ENCODE results near the gene RAP1GAP.

Gene RAP1GAP

GRCh38 chr1:21700094-21700493, 30.9 kb upstream of the RAP1GAP start:
- H3K9me3 ChIP-seq (ENCODE audit: insufficient read depth, low read depth, low read length), result no peaks in the 10 kb centered on the region
- H3K4me1 ChIP-seq (ENCODE audit: insufficient read depth, low read length), result peaks cover 3% of the 10 kb centered on the region; the same call in 1 of the 2 replicates
- H3K36me3 ChIP-seq (ENCODE audit: insufficient read depth, low read length), result peaks cover 75% of the 10 kb centered on the region
- no peak overlapping the region for H3K9ac ChIP-seq (ENCODE audit: low read depth, low read length)
- no peaks in the 10 kb centered on the region for H3K27me3 ChIP-seq (ENCODE audit: insufficient read depth, low read length)
- no peak overlapping the region for H3K4me3 ChIP-seq (ENCODE audit: low read length)
- WGBS, result 95% methylated on average over 4 of the region's 4 CpGs
- H3K27ac ChIP-seq (ENCODE audit: low read depth, low read length), result no peak overlapping the region

GRCh38 chr1:21696931-21697330, 27.8 kb upstream of the RAP1GAP start:
- no peak overlapping the region for H3K4me3 ChIP-seq (ENCODE audit: low read length)
- WGBS, result 94% methylated on average over 6 of the region's 6 CpGs
- H3K4me1 ChIP-seq (ENCODE audit: insufficient read depth, low read length), result no peaks in the 10 kb centered on the region
- H3K27ac ChIP-seq (ENCODE audit: low read depth, low read length), result no peak overlapping the region
- H3K9me3 ChIP-seq (ENCODE audit: insufficient read depth, low read depth, low read length), result no peaks in the 10 kb centered on the region
- no peak overlapping the region for H3K9ac ChIP-seq (ENCODE audit: low read depth, low read length)
- no peaks in the 10 kb centered on the region for H3K27me3 ChIP-seq (ENCODE audit: insufficient read depth, low read length)
- peaks cover 71% of the 10 kb centered on the region for H3K36me3 ChIP-seq (ENCODE audit: insufficient read depth, low read length)

- Histone ChIP-seq H3K36me3 (ENCODE audit: insufficient read depth, low read length) (peaks cover 72% of the 10 kb centered on the region), H3K27ac (ENCODE audit: low read depth, low read length) (no peak overlapping the region), H3K27me3 (ENCODE audit: insufficient read depth, low read length) (no peaks in the 10 kb centered on the region), H3K4me3 (ENCODE audit: low read length) (no peak overlapping the region), H3K4me1 (ENCODE audit: insufficient read depth, low read length) (no peaks in the 10 kb centered on the region), H3K9me3 (ENCODE audit: insufficient read depth, low read depth, low read length) (no peaks in the 10 kb centered on the region), H3K9ac (ENCODE audit: low read depth, low read length) (no peak overlapping the region)
Measured at GRCh38 chr1:21693732-21694131, 24.6 kb upstream of the RAP1GAP start.

GRCh38 chr1:21691739-21692138, 22.6 kb upstream of the RAP1GAP start:
- Histone ChIP-seq H3K4me1 (ENCODE audit: insufficient read depth, low read length) (no peaks in the 10 kb centered on the region), H3K36me3 (ENCODE audit: insufficient read depth, low read length) (peaks cover 75% of the 10 kb centered on the region), H3K9me3 (ENCODE audit: insufficient read depth, low read depth, low read length) (no peaks in the 10 kb centered on the region), H3K27ac (ENCODE audit: low read depth, low read length) (no peak overlapping the region), H3K27me3 (ENCODE audit: insufficient read depth, low read length) (no peaks in the 10 kb centered on the region), H3K4me3 (ENCODE audit: low read length) (no peak overlapping the region), H3K9ac (ENCODE audit: low read depth, low read length) (no peak overlapping the region)
- 97% methylated on average over 3 of the region's 3 CpGs for WGBS

GRCh38 chr1:21689661-21690372, 20.7 kb upstream of the RAP1GAP start:
- Histone ChIP-seq H3K9me3 (ENCODE audit: insufficient read depth, low read depth, low read length) (no peaks in the 10 kb centered on the region), H3K4me1 (ENCODE audit: insufficient read depth, low read length) (no peaks in the 10 kb centered on the region), H3K36me3 (ENCODE audit: insufficient read depth, low read length) (peaks cover 82% of the 10 kb centered on the region), H3K27me3 (ENCODE audit: insufficient read depth, low read length) (no peaks in the 10 kb centered on the region), H3K27ac (ENCODE audit: low read depth, low read length) (no peak overlapping the region), H3K9ac (ENCODE audit: low read depth, low read length) (no peak overlapping the region), H3K4me3 (ENCODE audit: low read length) (no peak overlapping the region)
- 98% methylated on average over 2 of the region's 6 CpGs for WGBS

- no peaks in the 10 kb centered on the region for H3K27me3 ChIP-seq (ENCODE audit: insufficient read depth, low read length)
- no peak overlapping the region for H3K9ac ChIP-seq (ENCODE audit: low read depth, low read length)
- no peaks in the 10 kb centered on the region for H3K9me3 ChIP-seq (ENCODE audit: insufficient read depth, low read depth, low read length)
- H3K27ac ChIP-seq (ENCODE audit: low read depth, low read length), result no peak overlapping the region
- H3K4me3 ChIP-seq (ENCODE audit: low read length), result no peak overlapping the region
- no peaks in the 10 kb centered on the region for H3K4me1 ChIP-seq (ENCODE audit: insufficient read depth, low read length)
- WGBS, result 91% methylated on average over 2 of the region's 2 CpGs
- peaks cover 74% of the 10 kb centered on the region for H3K36me3 ChIP-seq (ENCODE audit: insufficient read depth, low read length)
Measured at GRCh38 chr1:21687081-21687529, 17.9 kb upstream of the RAP1GAP start.

GRCh38 chr1:21685946-21686678, 17.0 kb upstream of the RAP1GAP start:
- no peak overlapping the region for H3K4me3 ChIP-seq (ENCODE audit: low read length)
- 91% methylated on average over 4 of the region's 4 CpGs for whole genome bisulfite sequencing
- peaks cover 75% of the 10 kb centered on the region for H3K36me3 ChIP-seq (ENCODE audit: insufficient read depth, low read length)

GRCh38 chr1:21681426-21681825, 12.3 kb upstream of the RAP1GAP start:
- 94% methylated on average over 9 of the region's 9 CpGs for WGBS
- H3K9ac ChIP-seq (ENCODE audit: low read depth, low read length), result no peak overlapping the region
- H3K36me3 ChIP-seq (ENCODE audit: insufficient read depth, low read length), result peaks cover 76% of the 10 kb centered on the region
- H3K4me1 ChIP-seq (ENCODE audit: insufficient read depth, low read length), result no peaks in the 10 kb centered on the region
- H3K9me3 ChIP-seq (ENCODE audit: insufficient read depth, low read depth, low read length), result no peaks in the 10 kb centered on the region
- no peak overlapping the region for H3K4me3 ChIP-seq (ENCODE audit: low read length)
- no peak overlapping the region for H3K27ac ChIP-seq (ENCODE audit: low read depth, low read length)
- no peaks in the 10 kb centered on the region for H3K27me3 ChIP-seq (ENCODE audit: insufficient read depth, low read length)

More at GRCh38 chr1:21685946-21686678, 17.0 kb upstream of the RAP1GAP start:
- no peaks in the 10 kb centered on the region for H3K27me3 ChIP-seq (ENCODE audit: insufficient read depth, low read length)
- H3K27ac ChIP-seq (ENCODE audit: low read depth, low read length), result no peak overlapping the region
- no peaks in the 10 kb centered on the region for H3K4me1 ChIP-seq (ENCODE audit: insufficient read depth, low read length)
- H3K9ac ChIP-seq (ENCODE audit: low read depth, low read length), result no peak overlapping the region
- H3K9me3 ChIP-seq (ENCODE audit: insufficient read depth, low read depth, low read length), result no peaks in the 10 kb centered on the region

GRCh38 chr1:21680918-21681317, 11.8 kb upstream of the RAP1GAP start:
- no peaks in the 10 kb centered on the region for H3K4me1 ChIP-seq (ENCODE audit: insufficient read depth, low read length)
- no peak overlapping the region for H3K4me3 ChIP-seq (ENCODE audit: low read length)
- no peaks in the 10 kb centered on the region for H3K9me3 ChIP-seq (ENCODE audit: insufficient read depth, low read depth, low read length)
- H3K9ac ChIP-seq (ENCODE audit: low read depth, low read length), result no peak overlapping the region
- H3K36me3 ChIP-seq (ENCODE audit: insufficient read depth, low read length), result peaks cover 71% of the 10 kb centered on the region
- no peak overlapping the region for H3K27ac ChIP-seq (ENCODE audit: low read depth, low read length)
- 97% methylated on average over 3 of the region's 3 CpGs for WGBS
- no peaks in the 10 kb centered on the region for H3K27me3 ChIP-seq (ENCODE audit: insufficient read depth, low read length)

GRCh38 chr1:21680381-21680780, 11.2 kb upstream of the RAP1GAP start:
- Histone ChIP-seq H3K36me3 (ENCODE audit: insufficient read depth, low read length) (peaks cover 66% of the 10 kb centered on the region), H3K9ac (ENCODE audit: low read depth, low read length) (no peak overlapping the region), H3K4me1 (ENCODE audit: insufficient read depth, low read length) (no peaks in the 10 kb centered on the region), H3K27ac (ENCODE audit: low read depth, low read length) (no peak overlapping the region), H3K9me3 (ENCODE audit: insufficient read depth, low read depth, low read length) (no peaks in the 10 kb centered on the region), H3K4me3 (ENCODE audit: low read length) (no peak overlapping the region), H3K27me3 (ENCODE audit: insufficient read depth, low read length) (no peaks in the 10 kb centered on the region)
- WGBS, result 75% methylated on average over 1 of the region's 1 CpG

- H3K36me3 ChIP-seq (ENCODE audit: insufficient read depth, low read length), result peaks cover 44% of the 10 kb centered on the region
- H3K27me3 ChIP-seq (ENCODE audit: insufficient read depth, low read length), result no peaks in the 10 kb centered on the region
- no peak overlapping the region for H3K4me3 ChIP-seq (ENCODE audit: low read length)
- H3K4me1 ChIP-seq (ENCODE audit: insufficient read depth, low read length), result peaks cover 5% of the 10 kb centered on the region; the same call in 1 of the 2 replicates
- no peak overlapping the region for H3K9ac ChIP-seq (ENCODE audit: low read depth, low read length)
- 93% methylated on average over 6 of the region's 6 CpGs for WGBS
- H3K27ac ChIP-seq (ENCODE audit: low read depth, low read length), result no peak overlapping the region
- no peaks in the 10 kb centered on the region for H3K9me3 ChIP-seq (ENCODE audit: insufficient read depth, low read depth, low read length)
Measured at GRCh38 chr1:21677168-21677567, 8.0 kb upstream of the RAP1GAP start.

All from HUES64 (cell line).